ENCODE results near the gene POLR2H. TPM values are rescaled to one million over a fixed set of nuclear protein-coding genes. Genes with fewer than 3 reads are reported as not detected.

Gene POLR2H
- polyA plus RNA-seq, 1 experiment, result 72.0 TPM

DNA sequence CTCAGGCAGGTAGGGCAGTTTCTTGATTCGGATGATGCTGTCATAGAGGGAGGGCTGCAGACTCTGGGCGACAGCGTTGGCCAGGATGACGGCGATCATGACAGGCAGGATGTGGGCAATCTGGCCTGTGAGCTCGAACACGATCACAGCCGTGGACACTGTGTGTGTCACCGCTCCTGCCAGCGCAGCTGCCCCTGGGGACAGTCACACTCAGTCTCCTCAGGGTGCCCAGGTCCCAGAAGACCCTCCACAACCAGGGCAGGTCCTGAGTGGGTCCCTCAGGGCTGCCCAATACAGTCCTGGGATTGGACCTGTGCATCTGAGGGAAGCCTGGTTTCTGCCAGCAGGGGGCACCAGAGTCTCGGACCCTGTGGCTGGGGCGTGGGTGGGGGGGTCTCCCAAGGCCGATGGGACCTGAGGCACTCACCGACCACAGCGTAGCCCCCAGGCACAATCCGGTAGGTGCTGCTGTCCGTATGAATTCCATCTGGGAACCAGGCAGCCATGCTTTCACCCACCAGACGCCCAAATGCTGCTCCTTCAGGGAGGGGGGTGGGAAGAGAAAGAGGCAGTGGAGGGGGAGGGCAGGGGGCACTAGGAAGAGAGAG lies 7.3 kb upstream of the POLR2H start:
- ChIA-PET POLR2A (no interaction called here), CTCF (interaction anchor here (0.5 to 4.9 kb wide), 13 partner anchors 13 to 1262 kb away, joined by 3 to 65 read pairs (median 4); partner anchors contain the start of genes ABCC5 and FAM131A)
- no peak for DNase-seq (ENCODE audit: low read depth)
- H3K27me3 ChIP-seq (ENCODE audit: control insufficient read depth, insufficient read depth, low read length), result no peaks in the 10 kb centered on the region
- no peak overlapping the region for H3K4me3 ChIP-seq (ENCODE audit: low read depth, low read length)
- H3K36me3 ChIP-seq (ENCODE audit: control insufficient read depth, insufficient read depth, low read length), result peaks cover 7% of the 10 kb centered on the region
- TF ChIP-seq, protein P1, sequence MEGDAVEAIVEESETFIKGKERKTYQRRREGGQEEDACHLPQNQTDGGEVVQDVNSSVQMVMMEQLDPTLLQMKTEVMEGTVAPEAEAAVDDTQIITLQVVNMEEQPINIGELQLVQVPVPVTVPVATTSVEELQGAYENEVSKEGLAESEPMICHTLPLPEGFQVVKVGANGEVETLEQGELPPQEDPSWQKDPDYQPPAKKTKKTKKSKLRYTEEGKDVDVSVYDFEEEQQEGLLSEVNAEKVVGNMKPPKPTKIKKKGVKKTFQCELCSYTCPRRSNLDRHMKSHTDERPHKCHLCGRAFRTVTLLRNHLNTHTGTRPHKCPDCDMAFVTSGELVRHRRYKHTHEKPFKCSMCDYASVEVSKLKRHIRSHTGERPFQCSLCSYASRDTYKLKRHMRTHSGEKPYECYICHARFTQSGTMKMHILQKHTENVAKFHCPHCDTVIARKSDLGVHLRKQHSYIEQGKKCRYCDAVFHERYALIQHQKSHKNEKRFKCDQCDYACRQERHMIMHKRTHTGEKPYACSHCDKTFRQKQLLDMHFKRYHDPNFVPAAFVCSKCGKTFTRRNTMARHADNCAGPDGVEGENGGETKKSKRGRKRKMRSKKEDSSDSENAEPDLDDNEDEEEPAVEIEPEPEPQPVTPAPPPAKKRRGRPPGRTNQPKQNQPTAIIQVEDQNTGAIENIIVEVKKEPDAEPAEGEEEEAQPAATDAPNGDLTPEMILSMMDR (IDR thresholded peaks at IDR 0.05; ENCODE audit: insufficient read depth, low read depth, low read length), result peak; percentile 88

DNA sequence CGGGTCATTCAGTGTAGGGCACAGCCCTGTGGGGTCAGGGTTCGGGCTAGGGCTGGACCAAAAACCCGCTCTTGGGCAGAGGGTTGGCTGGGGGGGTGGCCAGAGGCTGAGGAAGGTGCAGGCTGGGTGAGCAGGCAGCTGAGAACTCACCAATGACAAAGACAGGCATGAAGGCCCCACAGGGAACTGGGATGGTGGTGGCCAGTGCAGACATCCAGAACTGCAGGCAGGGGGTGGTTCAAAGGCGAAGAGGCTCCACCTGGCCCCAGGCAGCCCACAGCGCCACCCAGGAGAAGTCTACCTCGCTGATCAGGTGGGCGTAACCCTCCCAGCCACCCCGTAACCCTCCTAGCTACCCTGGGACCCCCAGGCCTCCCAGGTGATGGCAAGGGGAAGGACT lies 6.8 kb upstream of the POLR2H start:
- ChIA-PET CTCF (interaction anchor here (0.6 to 4.9 kb wide), 7 partner anchors 13 to 1262 kb away, joined by 3 to 65 read pairs (median 4); partner anchors contain the start of gene FAM131A), POLR2A (no interaction called here)
- Histone ChIP-seq H3K4me3 (ENCODE audit: low read depth, low read length) (no peak overlapping the region), H3K27me3 (ENCODE audit: control insufficient read depth, insufficient read depth, low read length) (no peaks in the 10 kb centered on the region), H3K36me3 (ENCODE audit: control insufficient read depth, insufficient read depth, low read length) (peaks cover 7% of the 10 kb centered on the region)
- TF ChIP-seq, protein P1 (IDR thresholded peaks at IDR 0.05; ENCODE audit: insufficient read depth, low read depth, low read length), result no peak
- no peak for DNase-seq (ENCODE audit: low read depth)

DNA sequence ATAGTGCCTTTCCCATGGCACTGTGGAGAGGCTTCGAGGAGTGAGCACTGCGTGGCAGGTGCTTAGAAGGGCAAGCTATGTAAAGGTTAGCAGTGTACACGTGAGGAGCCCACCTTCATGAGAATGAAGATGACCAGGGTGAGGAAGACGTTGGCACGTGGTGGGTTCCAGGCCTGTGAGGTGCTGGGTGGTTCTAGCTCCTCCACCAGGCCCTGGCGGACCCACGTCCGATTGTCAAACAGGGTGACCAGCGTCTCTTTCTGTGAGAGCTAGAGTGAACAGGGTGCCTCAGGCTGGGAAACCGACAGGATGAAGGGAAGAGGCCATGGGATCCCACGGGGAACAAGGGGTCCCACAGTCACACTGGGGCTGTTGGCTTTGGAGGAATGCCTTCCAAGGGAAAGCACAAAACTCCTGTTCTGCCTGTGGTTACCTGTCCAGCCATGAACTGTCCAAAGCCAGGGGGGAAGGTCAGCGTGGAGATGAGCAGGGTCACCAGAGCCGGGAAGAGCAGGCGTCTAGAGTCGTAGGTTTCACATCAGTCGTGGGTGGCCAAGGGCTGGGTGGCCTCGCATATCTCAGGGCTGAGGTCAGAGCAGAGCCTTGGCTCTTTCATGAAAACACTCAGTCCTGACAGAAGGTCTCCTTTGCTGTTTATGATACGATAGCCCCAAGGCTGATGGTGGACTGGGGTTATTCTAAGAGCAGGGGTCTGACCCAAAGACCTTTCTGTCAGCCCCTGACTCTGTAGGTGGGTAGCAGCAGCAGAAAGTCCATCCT lies 6.1 kb upstream of the POLR2H start:
- H3K27me3 ChIP-seq (ENCODE audit: control insufficient read depth, insufficient read depth, low read length), result no peaks in the 10 kb centered on the region
- ChIA-PET POLR2A (no interaction called here), CTCF (interaction anchor here (0.6 to 4.9 kb wide), 6 partner anchors 14 to 1261 kb away, joined by 3 to 65 read pairs (median 8); partner anchors contain the start of gene FAM131A)
- TF ChIP-seq, protein P1 (IDR thresholded peaks at IDR 0.05; ENCODE audit: insufficient read depth, low read depth, low read length), result no peak
- no peak overlapping the region for H3K4me3 ChIP-seq (ENCODE audit: low read depth, low read length)
- H3K36me3 ChIP-seq (ENCODE audit: control insufficient read depth, insufficient read depth, low read length), result peaks cover 7% of the 10 kb centered on the region
- no peak for DNase-seq (ENCODE audit: low read depth)

DNA sequence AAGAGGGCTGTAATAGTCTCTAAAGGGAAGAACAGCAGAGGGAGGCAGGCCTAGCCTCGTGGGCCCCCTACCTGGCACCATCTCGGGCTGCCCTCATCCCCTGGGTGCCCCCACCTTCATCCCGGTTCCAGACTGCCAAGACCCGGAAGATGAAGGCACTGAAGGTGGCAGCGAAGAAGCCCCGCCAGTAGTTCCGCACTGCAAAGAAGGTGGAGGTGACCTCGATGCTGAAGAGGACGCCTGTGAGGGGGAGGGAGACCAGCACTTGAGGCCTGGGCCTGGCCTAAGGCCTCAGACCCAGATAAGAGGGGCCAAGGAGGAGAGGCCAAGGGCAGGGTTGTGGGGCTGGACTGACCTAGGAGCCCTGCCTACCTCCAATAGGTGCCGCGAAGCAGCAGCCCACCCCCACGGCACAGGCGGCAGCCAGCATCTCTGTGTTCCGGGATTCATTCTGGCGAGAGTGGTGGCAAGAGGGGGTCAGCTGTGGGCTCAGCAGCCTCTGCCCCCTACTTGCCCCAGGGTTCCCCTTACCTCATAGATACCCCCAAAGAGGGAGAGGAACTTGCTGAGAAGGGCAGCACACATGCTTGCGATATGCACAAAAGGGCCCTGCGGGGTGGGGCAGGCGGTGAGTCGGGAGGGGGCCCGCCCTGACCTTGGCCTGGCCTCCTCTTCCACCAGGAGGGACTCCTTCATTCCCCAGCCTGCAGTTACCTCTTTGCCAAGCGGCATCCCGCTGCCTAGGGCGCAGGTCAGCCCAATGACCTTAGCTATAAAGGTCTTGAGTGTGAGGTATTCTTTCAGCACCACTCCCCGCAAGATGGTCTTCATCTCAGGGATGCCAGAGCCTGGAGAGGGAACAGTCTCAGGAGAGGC lies 4.0 kb upstream of the POLR2H start:
- ChIA-PET CTCF (no interaction called here), POLR2A (no interaction called here)

More for the DNA sequence above, 4.0 kb upstream of the POLR2H start:
- Histone ChIP-seq H3K27me3 (ENCODE audit: control insufficient read depth, insufficient read depth, low read length) (no peaks in the 10 kb centered on the region), H3K4me3 (ENCODE audit: low read depth, low read length) (no peak overlapping the region), H3K36me3 (ENCODE audit: control insufficient read depth, insufficient read depth, low read length) (peaks cover 7% of the 10 kb centered on the region)
- DNase-seq (ENCODE audit: low read depth), result no peak
- TF ChIP-seq, protein P1 (IDR thresholded peaks at IDR 0.05; ENCODE audit: insufficient read depth, low read depth, low read length), result no peak
